ENCODE data around the gene TSBP1. TPM values are rescaled to one million over a fixed set of nuclear protein-coding genes. Genes with fewer than 3 reads are reported as not detected.

TSBP1 gene
- total RNA-seq, 4 donors from 2014 or later, result not detected

DNA sequence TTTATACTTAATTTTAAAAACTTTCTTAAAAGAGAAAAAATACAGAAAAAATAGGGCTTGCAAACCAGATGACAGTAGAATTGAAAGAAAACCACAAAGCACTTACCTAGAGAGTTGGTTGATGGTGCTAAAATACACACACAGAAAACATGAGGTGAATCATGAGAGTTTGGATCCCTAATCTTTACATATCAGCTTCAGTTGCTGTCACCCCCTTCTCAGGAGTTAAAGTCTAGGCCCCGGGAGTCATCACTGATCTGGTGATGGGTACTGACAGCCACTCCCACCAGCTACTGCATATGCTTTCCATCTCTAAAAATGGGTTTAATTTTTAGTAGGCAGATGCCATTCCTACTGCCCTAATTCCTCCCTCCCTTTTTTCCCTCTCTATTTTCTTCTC lies 16.7 kb downstream of the TSBP1 start:
- H3K9me3 ChIP-seq, result no peaks in the 10 kb centered on the region
- no peak for TF ChIP-seq EP300 (IDR thresholded peaks at IDR 0.05)
- TF ChIP-seq, protein P1, sequence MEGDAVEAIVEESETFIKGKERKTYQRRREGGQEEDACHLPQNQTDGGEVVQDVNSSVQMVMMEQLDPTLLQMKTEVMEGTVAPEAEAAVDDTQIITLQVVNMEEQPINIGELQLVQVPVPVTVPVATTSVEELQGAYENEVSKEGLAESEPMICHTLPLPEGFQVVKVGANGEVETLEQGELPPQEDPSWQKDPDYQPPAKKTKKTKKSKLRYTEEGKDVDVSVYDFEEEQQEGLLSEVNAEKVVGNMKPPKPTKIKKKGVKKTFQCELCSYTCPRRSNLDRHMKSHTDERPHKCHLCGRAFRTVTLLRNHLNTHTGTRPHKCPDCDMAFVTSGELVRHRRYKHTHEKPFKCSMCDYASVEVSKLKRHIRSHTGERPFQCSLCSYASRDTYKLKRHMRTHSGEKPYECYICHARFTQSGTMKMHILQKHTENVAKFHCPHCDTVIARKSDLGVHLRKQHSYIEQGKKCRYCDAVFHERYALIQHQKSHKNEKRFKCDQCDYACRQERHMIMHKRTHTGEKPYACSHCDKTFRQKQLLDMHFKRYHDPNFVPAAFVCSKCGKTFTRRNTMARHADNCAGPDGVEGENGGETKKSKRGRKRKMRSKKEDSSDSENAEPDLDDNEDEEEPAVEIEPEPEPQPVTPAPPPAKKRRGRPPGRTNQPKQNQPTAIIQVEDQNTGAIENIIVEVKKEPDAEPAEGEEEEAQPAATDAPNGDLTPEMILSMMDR (IDR thresholded peaks at IDR 0.05), result no peak
- TF ChIP-seq POLR2AphosphoS5 (IDR thresholded peaks at IDR 0.05), result no peak
- no peak for TF ChIP-seq POLR2A (IDR thresholded peaks at IDR 0.05)
- H3K27ac ChIP-seq, result no peak overlapping the region
- no peaks in the 10 kb centered on the region for H3K4me1 ChIP-seq
- no peaks in the 10 kb centered on the region for H3K27me3 ChIP-seq
- no peak overlapping the region for H3K4me3 ChIP-seq
- WGBS, result 65% methylated on average over 1 of the region's 1 CpG
- H3K36me3 ChIP-seq, result no peaks in the 10 kb centered on the region
- DNase-seq (ENCODE audit: low spot score in 2 of 2), result no peak

DNA sequence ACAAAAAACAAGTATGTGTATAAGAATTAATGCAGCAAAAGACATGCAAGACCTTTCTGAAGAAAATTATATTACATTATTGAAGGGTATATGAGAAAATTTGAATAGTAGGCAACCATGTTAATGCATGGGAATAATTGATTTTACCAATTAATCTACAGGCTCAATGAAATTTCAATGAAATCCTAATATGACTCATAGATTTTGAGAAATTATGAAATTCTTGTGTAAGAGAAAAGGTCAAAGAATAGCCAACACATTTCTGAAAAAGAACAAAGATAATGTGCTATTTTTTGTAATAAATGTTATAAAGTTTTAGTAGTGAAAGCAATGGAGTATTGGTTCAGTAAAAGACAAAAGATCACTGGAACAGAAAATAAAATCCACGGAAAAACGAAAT lies 18.4 kb downstream of the TSBP1 start:
- DNase-seq (ENCODE audit: low spot score in 2 of 2), result no peak
- TF ChIP-seq POLR2A (IDR thresholded peaks at IDR 0.05) (no peak), POLR2AphosphoS5 (IDR thresholded peaks at IDR 0.05) (no peak), EP300 (IDR thresholded peaks at IDR 0.05) (no peak)
- TF ChIP-seq, protein P1 (IDR thresholded peaks at IDR 0.05), result no peak
- no peaks in the 10 kb centered on the region for H3K27me3 ChIP-seq
- H3K4me3 ChIP-seq, result no peak overlapping the region
- no peaks in the 10 kb centered on the region for H3K36me3 ChIP-seq
- no peaks in the 10 kb centered on the region for H3K4me1 ChIP-seq
- no peak overlapping the region for H3K27ac ChIP-seq
- WGBS, result 77% methylated on average over 2 of the region's 2 CpGs
- H3K9me3 ChIP-seq, result no peaks in the 10 kb centered on the region

DNA sequence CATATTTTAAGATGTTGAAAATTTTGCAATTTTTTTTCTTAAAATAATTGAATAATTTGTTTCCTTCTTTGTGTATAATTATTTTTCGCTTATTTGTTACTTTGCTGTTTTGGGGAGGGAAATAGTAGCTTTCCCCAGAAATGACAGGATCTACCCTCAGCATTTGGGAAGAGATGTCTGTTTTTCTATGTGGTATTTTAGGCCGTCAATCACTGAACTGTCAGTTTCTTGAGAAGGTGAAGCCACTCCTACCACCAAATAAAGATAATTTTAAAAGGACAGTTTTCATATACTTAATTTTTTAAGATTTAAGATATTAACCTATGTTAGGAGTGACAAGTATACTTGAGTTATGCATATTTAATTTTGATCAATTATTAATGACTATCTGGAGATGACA lies 31.5 kb downstream of the TSBP1 start:
- 81% methylated on average over 2 of the region's 2 CpGs for WGBS
- DNase-seq (ENCODE audit: low spot score in 2 of 2), result no peak

DNA sequence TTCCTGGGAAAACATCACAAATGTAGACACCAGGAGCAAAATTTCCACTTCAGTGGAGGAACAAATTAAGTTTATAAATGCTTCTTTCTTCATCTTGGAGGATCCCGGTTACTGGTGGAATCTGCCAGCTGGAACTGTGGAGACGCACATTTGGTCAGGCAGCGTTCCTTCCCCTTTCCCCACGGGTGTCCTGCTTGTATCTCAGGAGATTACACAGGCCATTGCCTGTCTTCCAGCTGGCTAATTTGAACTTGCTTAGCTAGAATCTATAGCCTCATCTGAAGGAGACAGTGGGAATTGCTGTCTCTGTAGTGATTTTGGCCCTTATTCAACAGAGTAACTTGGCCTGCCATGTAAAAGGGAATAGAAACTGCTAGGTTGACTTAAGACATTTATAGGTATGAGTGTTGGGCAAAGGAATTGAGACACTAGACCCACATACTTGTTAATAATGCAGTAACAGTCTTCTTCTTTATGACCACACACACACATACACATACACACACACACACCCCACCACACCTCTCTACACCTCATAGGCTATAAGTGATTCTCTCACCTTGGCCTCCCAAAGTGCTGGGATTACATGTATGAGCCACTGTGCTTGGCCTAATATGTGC lies 34.4 kb downstream of the TSBP1 start:
- no peak overlapping the region for H3K27ac ChIP-seq
- no peaks in the 10 kb centered on the region for H3K9me3 ChIP-seq
- no peak overlapping the region for H3K4me3 ChIP-seq
- WGBS, result 76% methylated on average over 4 of the region's 4 CpGs
- no peak for TF ChIP-seq POLR2AphosphoS5 (IDR thresholded peaks at IDR 0.05)
- TF ChIP-seq EP300 (IDR thresholded peaks at IDR 0.05), result no peak
- no peak for TF ChIP-seq POLR2A (IDR thresholded peaks at IDR 0.05)
- TF ChIP-seq, protein P1 (IDR thresholded peaks at IDR 0.05), result no peak
- H3K36me3 ChIP-seq, result no peaks in the 10 kb centered on the region
- DNase-seq (ENCODE audit: low spot score in 2 of 2), result no peak
- H3K4me1 ChIP-seq, result no peaks in the 10 kb centered on the region
- peaks cover 2% of the 10 kb centered on the region for H3K27me3 ChIP-seq

More for the DNA sequence above, 31.5 kb downstream of the TSBP1 start:
- Histone ChIP-seq H3K27ac (no peak overlapping the region), H3K9me3 (no peaks in the 10 kb centered on the region), H3K36me3 (no peaks in the 10 kb centered on the region), H3K27me3 (peaks cover 2% of the 10 kb centered on the region), H3K4me1 (no peaks in the 10 kb centered on the region), H3K4me3 (no peak overlapping the region)
- no peak for TF ChIP-seq POLR2A (IDR thresholded peaks at IDR 0.05)
- TF ChIP-seq, protein P1 (IDR thresholded peaks at IDR 0.05), result no peak
- no peak for TF ChIP-seq POLR2AphosphoS5 (IDR thresholded peaks at IDR 0.05)
- no peak for TF ChIP-seq EP300 (IDR thresholded peaks at IDR 0.05)

DNA sequence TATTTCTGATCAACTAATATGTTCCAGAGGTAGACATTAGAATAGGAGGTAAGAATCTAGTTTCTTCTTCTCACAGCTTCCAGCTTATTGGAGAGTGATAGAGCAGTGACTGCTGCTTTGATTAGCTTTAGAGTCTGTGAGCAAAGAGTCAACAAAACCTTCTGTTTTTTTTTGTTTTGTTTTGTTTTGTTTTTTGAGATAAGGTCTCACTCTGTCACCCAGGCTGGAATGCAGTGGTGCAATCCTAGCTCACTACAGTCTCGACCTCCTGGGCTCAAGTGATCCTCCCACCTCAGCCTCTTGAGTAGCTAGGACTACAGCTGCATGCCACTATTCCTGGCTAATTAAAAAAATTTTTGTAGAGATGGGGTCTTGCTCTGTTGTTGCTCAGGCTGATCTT lies 39.3 kb downstream of the TSBP1 start:
- no peaks in the 10 kb centered on the region for H3K9me3 ChIP-seq
- H3K4me1 ChIP-seq, result no peaks in the 10 kb centered on the region
- WGBS, result 86% methylated on average over 1 of the region's 1 CpG
- H3K4me3 ChIP-seq, result no peak overlapping the region
- DNase-seq (ENCODE audit: low spot score in 2 of 2), result no peak
- H3K27ac ChIP-seq, result no peak overlapping the region
- TF ChIP-seq POLR2AphosphoS5 (IDR thresholded peaks at IDR 0.05) (no peak), EP300 (IDR thresholded peaks at IDR 0.05) (no peak), POLR2A (IDR thresholded peaks at IDR 0.05) (no peak)
- no peaks in the 10 kb centered on the region for H3K36me3 ChIP-seq
- no peaks in the 10 kb centered on the region for H3K27me3 ChIP-seq

DNA sequence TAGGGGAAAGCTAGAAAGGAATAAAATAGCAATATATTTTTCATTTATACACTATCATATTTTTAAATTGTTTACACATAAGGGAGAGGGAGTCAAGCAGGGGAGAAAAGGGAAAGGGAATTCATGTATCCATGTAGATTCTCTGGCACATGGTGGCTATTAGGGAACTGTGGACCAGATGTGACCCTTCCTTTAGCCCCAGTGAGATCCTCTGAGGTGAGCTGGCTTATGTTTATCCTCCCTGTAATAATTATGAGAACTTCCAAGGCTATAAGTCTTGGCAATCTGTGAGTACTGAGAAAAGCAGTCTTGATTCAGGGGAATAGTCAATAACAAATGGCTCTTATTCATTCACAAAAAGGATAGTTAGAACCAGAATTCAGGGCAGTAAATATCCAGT lies 42.6 kb downstream of the TSBP1 start:
- no peak overlapping the region for H3K27ac ChIP-seq
- no peak overlapping the region for H3K4me3 ChIP-seq
- no peaks in the 10 kb centered on the region for H3K9me3 ChIP-seq
- H3K27me3 ChIP-seq, result no peaks in the 10 kb centered on the region
- TF ChIP-seq, protein P1 (IDR thresholded peaks at IDR 0.05), result no peak
- TF ChIP-seq POLR2AphosphoS5 (IDR thresholded peaks at IDR 0.05), result no peak
- no peak for TF ChIP-seq POLR2A (IDR thresholded peaks at IDR 0.05)
- TF ChIP-seq EP300 (IDR thresholded peaks at IDR 0.05), result no peak
- no peaks in the 10 kb centered on the region for H3K36me3 ChIP-seq
- DNase-seq (ENCODE audit: low spot score in 2 of 2), result no peak
- H3K4me1 ChIP-seq, result no peaks in the 10 kb centered on the region

Measured in suprapubic skin (tissue), 4 donors.